SK-N-SH treated with all-trans-retinoic acid at 6 μM for 48 hours (cell line): ENCODE data around the gene KIF6.

Experiments used
- ISL1 ChIP-seq: fragments of 250-450 bp; sonication (Bioruptor Pico); IDR thresholded peaks from 2 replicates; pipeline ENCODE4 v2.1.2; 2022; ENCODE audit warnings: mild to moderate bottlenecking, moderate library complexity
- POU6F1 ChIP-seq: fragments of 250-450 bp; sonication (Bioruptor Pico); IDR thresholded peaks from 2 replicates; pipeline ENCODE4 v1.8.0; 2021; ENCODE audit warnings: low read depth, mild to moderate bottlenecking, moderate library complexity, borderline replicate concordance
- ZFP30 ChIP-seq: fragments of 450-650 bp; formaldehyde crosslinking; IDR thresholded peaks from 2 replicates; pipeline ENCODE4 v1.5.0; 2022; ENCODE audit warnings: mild to moderate bottlenecking, moderate library complexity

- TF ChIP-seq ISL1 (CRISPR knock-in tag) (no peak), ZFP30 (no peak), POU6F1 (CRISPR knock-in tag) (no peak)
Measured at GRCh38 chr6:39756582-39756981, 31.4 kb upstream of the KIF6 start.
